Measurements from ENCODE around the gene CYP46A1. TPM values are rescaled to one million over a fixed set of nuclear protein-coding genes. Genes with fewer than 3 reads are reported as not detected.

Gene CYP46A1
- 13.4 and 19.8 TPM in 2 replicates for polyA plus RNA-seq

GRCh38 chr14:99683619-99684409 lies at the start of gene CYP46A1:
Gene CYP46A1, plus strand, starts transcription at chr14:99684298. Its CDS starts 120 bp downstream, at chr14:99684418.

GRCh38 chr14:99644723-99645544 lies 39.2 kb upstream of the CYP46A1 start, which contains the start of gene HHIPL1:
Gene HHIPL1, plus strand, starts transcription at chr14:99645129. Its CDS starts 79 bp downstream, at chr14:99645208.

Other genes starting within 250 kb of the CYP46A1 start
- 35.2 and 36.0 TPM in 2 replicates for gene SETD3, start 203.4 kb upstream of the CYP46A1 start, polyA plus RNA-seq
- gene CCNK, start 202.9 kb upstream of the CYP46A1 start, polyA plus RNA-seq: 14.7 and 22.2 TPM in 2 replicates
- 0.24 TPM in 1 of 2 replicates, not detected in the other for gene CCDC85C, start 80.1 kb upstream of the CYP46A1 start, polyA plus RNA-seq
- 0.22 and 1.2 TPM in 2 replicates for gene HHIPL1, start 39.2 kb upstream of the CYP46A1 start, polyA plus RNA-seq
- gene EML1, start 109.1 kb downstream of the CYP46A1 start, polyA plus RNA-seq: 14.9 and 27.0 TPM in 2 replicates